AG04450 (cell line): ENCODE data around the gene NLN. TPM values are rescaled to one million over a fixed set of nuclear protein-coding genes. Genes with fewer than 3 reads are reported as not detected.
A peak's percentile ranks its signal among the peaks of the same experiment; 100 is the strongest.

Experiments used
- CTCF ChIA-PET: fragments of 300-600, 350-600 bp; formaldehyde crosslinking; extraction: SDS; loops from one replicate; lab custom pipeline; 2022; ENCODE audit warnings: antibody characterized with exemption, inconsistent platforms; lab: Charles Lee
- POLR2A ChIA-PET: fragments of 350-600 bp; formaldehyde crosslinking; extraction: SDS; loops from one replicate; lab custom pipeline; 2021; ENCODE audit warnings: antibody characterized with exemption, inconsistent platforms; lab: Yijun Ruan, JAX
- DNase-seq: peaks from one replicate; pipeline ENCODE4 v3.0.0-alpha.2; 2011; ENCODE audit warnings: low read depth, low spot score
- H3K27ac ChIP-seq: one replicate; pipeline ENCODE4 v1.5.1; 2012; ENCODE audit warnings: low read depth, low read length, control low read depth
- H3K27me3 ChIP-seq: one replicate; pipeline ENCODE4 v1.6.0; 2012; ENCODE audit warnings: low read length; ENCODE audit not compliant: control insufficient read depth, insufficient read depth
- H3K4me3 ChIP-seq: 2 replicates; pipeline ENCODE4 v1.5.1; 2011; ENCODE audit warnings: mild to moderate bottlenecking, low read depth, low read length, control low read depth
- H3K9me3 ChIP-seq: 2 replicates; pipeline ENCODE4 v1.5.1; 2012; ENCODE audit warnings: low read length; ENCODE audit not compliant: control insufficient read depth, insufficient read depth
- CTCF ChIP-seq: IDR thresholded peaks from 2 replicates; pipeline ENCODE4 v1.5.1; 2011; ENCODE audit warnings: low read depth, low read length, control low read depth, inconsistent platforms
- polyA plus RNA-seq: library from polyadenylated mRNA; depleted of rRNA; stranded (reverse); fragments of >200 nt; gene quantifications from 2 replicates; pipeline ENCODE4 v1.2.3, GENCODE V29; 2011

Gene NLN
- polyA plus RNA-seq, 1 experiment = 28.8 TPM

- no peak overlapping the region for H3K4me3 ChIP-seq
- no peak overlapping the region for H3K27ac ChIP-seq
- no peaks in the 10 kb centered on the region for H3K27me3 ChIP-seq
- CTCF ChIA-PET = interaction anchor here (1.2 kb wide), 1 partner anchor 22 kb away, joined by 6 read pairs; no protein-coding TSS in a partner anchor
- DNase-seq = no peak
- no peak for TF ChIP-seq CTCF
- POLR2A ChIA-PET = interaction anchor here (0.6 kb wide), 2 partner anchors 348 to 440 kb away, joined by 3 read pairs; no protein-coding TSS in a partner anchor
- peaks cover 7% of the 10 kb centered on the region; the same call in 1 of the 2 replicates for H3K9me3 ChIP-seq
Observed at GRCh38 chr5:65765582-65765981, 43.6 kb downstream of the NLN start.

- ChIA-PET POLR2A (interaction anchor here (0.6 kb wide), 1 partner anchor 440 kb away, joined by 3 read pairs; no protein-coding TSS in a partner anchor), CTCF (interaction anchor here (1.2 kb wide), 1 partner anchor 23 kb away, joined by 6 read pairs; no protein-coding TSS in a partner anchor)
- DNase-seq = no peak
- Histone ChIP-seq H3K27ac (no peak overlapping the region), H3K27me3 (no peaks in the 10 kb centered on the region), H3K4me3 (no peak overlapping the region), H3K9me3 (peaks cover 7% of the 10 kb centered on the region; the same call in 1 of the 2 replicates)
- TF ChIP-seq CTCF = no peak
Observed at GRCh38 chr5:65766175-65766574, 44.2 kb downstream of the NLN start.

DNA sequence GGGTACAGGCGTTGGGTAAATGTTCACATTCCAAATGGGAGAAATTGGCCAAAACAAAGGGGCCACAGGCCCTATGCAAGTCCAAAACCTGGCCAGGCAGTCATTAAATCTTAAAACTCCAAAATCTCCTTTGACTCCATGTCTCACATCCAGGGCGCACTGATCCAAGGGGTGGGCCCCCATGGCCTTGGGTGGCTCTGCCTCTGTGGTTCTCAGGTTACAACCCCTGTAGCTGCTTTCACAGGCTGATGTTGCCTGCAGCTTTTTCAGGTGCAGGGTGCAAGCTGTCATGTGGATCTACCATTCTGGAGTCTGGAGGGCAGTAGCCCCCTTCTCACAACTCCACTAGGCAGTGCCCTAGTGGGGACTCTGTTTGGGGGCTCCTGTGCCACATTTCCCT lies 44.8 kb downstream of the NLN start:
- POLR2A ChIA-PET = no interaction called here
- Histone ChIP-seq H3K4me3 (no peak overlapping the region), H3K27me3 (no peaks in the 10 kb centered on the region), H3K9me3 (peaks cover 7% of the 10 kb centered on the region; the same call in 1 of the 2 replicates), H3K27ac (no peak overlapping the region)
- CTCF ChIA-PET = no interaction called here
- TF ChIP-seq CTCF = no peak
- DNase-seq = no peak

GRCh38 chr5:65767565-65767964 lies 45.6 kb downstream of the NLN start:
- no peak for TF ChIP-seq CTCF
- Histone ChIP-seq H3K9me3 (peaks cover 7% of the 10 kb centered on the region; the same call in 1 of the 2 replicates), H3K27ac (no peak overlapping the region), H3K27me3 (no peaks in the 10 kb centered on the region), H3K4me3 (no peak overlapping the region)
- POLR2A ChIA-PET = no interaction called here
- CTCF ChIA-PET = no interaction called here
- no peak for DNase-seq

DNA sequence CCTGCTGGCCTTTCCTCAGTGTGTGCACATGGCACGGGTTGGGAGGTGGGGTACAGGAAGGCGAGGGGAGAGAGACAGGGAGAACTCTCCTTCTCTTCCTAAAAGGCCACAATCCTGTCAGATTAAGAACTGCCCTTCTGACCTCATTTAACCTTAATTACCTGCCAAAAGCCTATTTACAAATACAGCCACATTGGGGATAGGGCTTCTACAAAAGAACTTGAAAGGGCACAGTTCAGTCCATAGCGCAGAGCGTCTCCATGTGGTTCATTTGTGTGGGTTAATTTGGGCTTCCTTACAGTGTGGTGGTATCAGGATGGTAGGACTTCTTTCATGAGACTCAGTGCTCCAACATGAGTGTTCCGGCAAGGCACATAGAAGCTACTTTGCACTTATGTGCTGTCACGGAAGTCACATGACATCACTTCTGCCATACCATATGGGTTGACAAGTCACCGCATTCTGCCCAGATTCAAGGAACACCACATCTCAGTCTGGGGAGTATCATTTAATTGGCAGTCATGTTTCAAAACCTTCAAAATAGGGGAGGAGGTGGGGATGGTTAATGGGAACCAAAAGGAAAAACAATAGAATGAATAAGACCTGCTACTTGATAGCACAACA lies 46.8 kb downstream of the NLN start:
- ChIA-PET POLR2A (no interaction called here), CTCF (interaction anchor here (1.4 kb wide), 1 partner anchor 12 kb away, joined by 3 read pairs; no protein-coding TSS in a partner anchor)

More for the DNA sequence above, 46.8 kb downstream of the NLN start:
- no peak for TF ChIP-seq CTCF
- H3K27ac ChIP-seq = peak overlapping the region; percentile 63
- no peak overlapping the region for H3K4me3 ChIP-seq
- H3K9me3 ChIP-seq = peaks cover 7% of the 10 kb centered on the region; the same call in 1 of the 2 replicates
- DNase-seq = no peak
- no peaks in the 10 kb centered on the region for H3K27me3 ChIP-seq
